Measurements from ENCODE around the gene HTRA1.

HTRA1 gene

DNA sequence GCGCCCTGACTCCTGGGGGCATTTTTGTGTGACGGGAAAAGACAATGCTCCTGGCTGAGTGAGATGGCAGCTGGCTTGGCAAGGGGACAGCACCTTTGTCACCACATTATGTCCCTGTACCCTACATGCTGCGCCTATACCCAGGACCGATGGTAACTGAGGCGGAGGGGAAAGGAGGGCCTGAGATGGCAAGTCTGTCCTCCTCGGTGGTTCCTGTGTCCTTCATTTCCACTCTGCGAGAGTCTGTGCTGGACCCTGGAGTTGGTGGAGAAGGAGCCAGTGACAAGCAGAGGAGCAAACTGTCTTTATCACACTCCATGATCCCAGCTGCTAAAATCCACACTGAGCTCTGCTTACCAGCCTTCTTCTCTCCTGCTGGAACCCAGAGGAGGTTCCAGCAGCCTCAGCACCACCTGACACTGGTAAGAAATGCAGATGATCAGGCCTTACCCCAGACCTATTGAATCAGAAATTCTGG is 6.7 kb upstream of the HTRA1 start, which contains the start of gene ARMS2:
ARMS2 (plus strand) TSS at position 51 of the 478 bp plus-strand sequence; CDS start at position 126, 75 bp downstream.
- DNase-seq = no peak
- no peaks in the 10 kb centered on the region for H3K27me3 ChIP-seq (ENCODE audit: insufficient read depth, low read depth, severe bottlenecking)
- H3K27ac ChIP-seq = no peak within 1 kb of the TSS
- peaks cover 4% of the 10 kb centered on the region for H3K9me3 ChIP-seq (ENCODE audit: severe bottlenecking)
- no peak within 1 kb of the TSS for H3K4me3 ChIP-seq (ENCODE audit: low read depth, low read length)
- TF ChIP-seq, protein P1, sequence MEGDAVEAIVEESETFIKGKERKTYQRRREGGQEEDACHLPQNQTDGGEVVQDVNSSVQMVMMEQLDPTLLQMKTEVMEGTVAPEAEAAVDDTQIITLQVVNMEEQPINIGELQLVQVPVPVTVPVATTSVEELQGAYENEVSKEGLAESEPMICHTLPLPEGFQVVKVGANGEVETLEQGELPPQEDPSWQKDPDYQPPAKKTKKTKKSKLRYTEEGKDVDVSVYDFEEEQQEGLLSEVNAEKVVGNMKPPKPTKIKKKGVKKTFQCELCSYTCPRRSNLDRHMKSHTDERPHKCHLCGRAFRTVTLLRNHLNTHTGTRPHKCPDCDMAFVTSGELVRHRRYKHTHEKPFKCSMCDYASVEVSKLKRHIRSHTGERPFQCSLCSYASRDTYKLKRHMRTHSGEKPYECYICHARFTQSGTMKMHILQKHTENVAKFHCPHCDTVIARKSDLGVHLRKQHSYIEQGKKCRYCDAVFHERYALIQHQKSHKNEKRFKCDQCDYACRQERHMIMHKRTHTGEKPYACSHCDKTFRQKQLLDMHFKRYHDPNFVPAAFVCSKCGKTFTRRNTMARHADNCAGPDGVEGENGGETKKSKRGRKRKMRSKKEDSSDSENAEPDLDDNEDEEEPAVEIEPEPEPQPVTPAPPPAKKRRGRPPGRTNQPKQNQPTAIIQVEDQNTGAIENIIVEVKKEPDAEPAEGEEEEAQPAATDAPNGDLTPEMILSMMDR (IDR thresholded peaks at IDR 0.05; ENCODE audit: low read depth, low read length) = no peak
- H3K36me3 ChIP-seq = no peaks in the 10 kb centered on the region

DNA sequence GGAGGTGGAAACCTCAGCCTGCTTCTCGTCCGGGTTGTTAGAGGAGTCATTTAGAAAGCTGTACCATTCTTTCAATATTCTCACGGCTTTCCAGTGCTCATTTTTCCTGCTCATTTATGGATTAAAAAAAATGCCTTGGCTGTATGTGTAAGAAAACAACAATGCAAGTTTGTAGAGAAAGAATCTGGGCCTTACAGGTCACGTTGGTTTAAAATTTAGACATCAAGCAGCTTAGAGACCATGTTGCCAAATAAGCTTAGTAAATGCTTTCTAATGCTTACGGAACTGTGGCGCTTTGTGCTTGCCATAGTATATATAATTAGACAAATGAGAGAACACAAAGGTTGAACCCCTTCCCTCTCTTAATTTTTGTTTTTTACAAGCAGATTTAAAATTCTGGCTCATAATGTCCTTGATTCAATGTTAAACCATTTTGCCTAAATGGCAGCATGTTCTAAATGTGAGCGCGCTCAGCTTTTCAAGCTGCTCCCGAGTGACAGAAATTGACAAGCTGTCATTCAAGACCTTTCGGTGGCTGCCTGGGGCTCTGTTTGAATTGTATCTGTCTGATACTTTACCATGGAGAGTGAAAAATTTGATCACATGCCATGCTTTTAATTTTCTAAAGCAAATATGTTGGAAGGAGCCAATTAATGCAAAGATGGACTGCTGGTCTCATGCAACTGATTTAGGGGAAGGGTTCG is 5.8 kb upstream of the HTRA1 start:
- H3K36me3 ChIP-seq = no peaks in the 10 kb centered on the region
- H3K9me3 ChIP-seq (ENCODE audit: severe bottlenecking) = peaks cover 4% of the 10 kb centered on the region

DNA sequence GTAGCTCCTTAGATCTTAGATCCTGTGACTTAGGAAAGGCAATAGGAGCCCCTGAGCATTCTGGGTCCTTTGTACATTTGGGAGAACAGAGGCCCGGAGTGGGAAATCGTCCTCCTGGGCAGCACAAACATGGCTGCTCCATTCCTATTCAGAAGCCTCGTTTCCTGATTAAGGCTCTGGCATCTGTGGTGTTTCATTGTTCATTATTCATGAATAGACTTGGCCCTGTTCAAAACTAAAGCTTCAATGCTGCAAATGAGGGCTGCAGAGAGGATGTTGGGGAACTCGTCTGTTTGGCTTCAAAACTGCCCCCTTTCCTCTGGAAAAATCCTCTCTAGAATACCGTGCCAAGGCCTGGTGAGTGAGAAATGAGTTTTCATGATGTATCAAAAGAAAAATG is 3.4 kb upstream of the HTRA1 start:
- H3K36me3 ChIP-seq = no peaks in the 10 kb centered on the region
- no peaks in the 10 kb centered on the region for H3K9me3 ChIP-seq (ENCODE audit: severe bottlenecking)
- H3K4me3 ChIP-seq (ENCODE audit: low read depth, low read length) = no peak overlapping the region
- no peaks in the 10 kb centered on the region for H3K27me3 ChIP-seq (ENCODE audit: insufficient read depth, low read depth, severe bottlenecking)
- H3K27ac ChIP-seq = no peak overlapping the region
- no peak for DNase-seq
- TF ChIP-seq, protein P1 (IDR thresholded peaks at IDR 0.05; ENCODE audit: low read depth, low read length) = no peak

More for the DNA sequence above, 5.8 kb upstream of the HTRA1 start:
- TF ChIP-seq, protein P1 (IDR thresholded peaks at IDR 0.05; ENCODE audit: low read depth, low read length) = no peak
- no peak overlapping the region for H3K27ac ChIP-seq
- no peak overlapping the region for H3K4me3 ChIP-seq (ENCODE audit: low read depth, low read length)
- no peak for DNase-seq
- H3K27me3 ChIP-seq (ENCODE audit: insufficient read depth, low read depth, severe bottlenecking) = no peaks in the 10 kb centered on the region

DNA sequence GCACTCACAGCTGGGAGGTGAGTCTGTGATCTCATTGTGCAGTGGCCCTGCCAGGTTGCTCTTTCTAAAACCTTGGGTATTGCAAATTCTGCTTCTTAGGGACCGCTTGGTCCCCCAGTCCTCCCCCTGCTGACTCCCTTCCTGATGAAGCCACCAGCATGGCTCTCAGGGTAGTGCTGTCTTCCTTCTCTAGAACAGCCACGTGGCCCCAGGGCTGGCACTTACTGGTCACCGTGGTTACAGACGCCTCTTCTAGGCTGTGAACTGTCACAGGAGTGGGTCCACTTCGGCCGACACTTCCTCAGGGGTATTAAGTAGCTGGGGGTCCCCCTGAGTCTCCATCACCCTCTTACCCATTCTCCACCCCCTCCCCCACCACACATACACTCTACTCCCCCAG is 2.7 kb upstream of the HTRA1 start:
- no peak for DNase-seq
- H3K27me3 ChIP-seq (ENCODE audit: insufficient read depth, low read depth, severe bottlenecking) = no peaks in the 10 kb centered on the region

DNA sequence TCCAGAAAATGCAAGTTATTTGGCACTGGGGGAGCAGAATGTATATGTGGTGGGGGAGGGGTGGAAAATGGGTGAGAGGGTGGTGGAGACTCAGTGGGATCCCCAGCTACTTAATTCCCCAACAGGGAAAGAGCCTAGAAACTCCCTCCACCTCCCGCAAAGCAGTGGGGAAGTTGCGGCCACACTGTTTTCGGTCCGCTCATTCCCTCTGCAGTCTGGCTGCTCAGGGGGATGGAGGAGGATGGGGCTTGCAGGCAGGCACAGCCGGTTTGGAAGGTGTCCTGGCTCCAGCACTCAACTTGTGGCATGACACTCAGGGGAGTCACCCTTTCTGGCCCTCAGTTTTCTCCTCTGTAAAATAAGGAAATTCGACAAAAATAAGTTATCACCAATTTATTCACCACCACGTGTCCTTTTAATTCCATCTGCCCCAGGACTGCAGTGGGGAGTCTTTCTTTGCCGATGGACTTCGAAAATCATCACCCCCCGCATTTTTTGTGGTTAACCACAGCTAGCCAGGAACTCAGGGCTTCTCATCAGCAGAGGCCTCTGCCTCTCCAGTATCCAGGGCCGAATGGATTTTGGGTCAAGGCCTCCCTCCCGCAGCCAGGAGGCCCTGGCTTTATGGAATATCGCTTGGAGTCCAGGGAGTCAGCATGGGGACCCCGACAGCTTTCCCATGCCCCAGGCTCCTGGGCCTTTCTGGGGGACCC is 1.6 kb upstream of the HTRA1 start:
- Histone ChIP-seq H3K9me3 (ENCODE audit: severe bottlenecking) (no peaks in the 10 kb centered on the region), H3K36me3 (no peaks in the 10 kb centered on the region), H3K4me3 (ENCODE audit: low read depth, low read length) (no peak overlapping the region), H3K27ac (no peak overlapping the region), H3K27me3 (ENCODE audit: insufficient read depth, low read depth, severe bottlenecking) (no peaks in the 10 kb centered on the region)
- DNase-seq = no peak
- TF ChIP-seq, protein P1 (IDR thresholded peaks at IDR 0.05; ENCODE audit: low read depth, low read length) = no peak

More for the DNA sequence above, 2.7 kb upstream of the HTRA1 start:
- Histone ChIP-seq H3K4me3 (ENCODE audit: low read depth, low read length) (no peak overlapping the region), H3K9me3 (ENCODE audit: severe bottlenecking) (no peaks in the 10 kb centered on the region), H3K27ac (no peak overlapping the region), H3K36me3 (no peaks in the 10 kb centered on the region)
- TF ChIP-seq, protein P1 (IDR thresholded peaks at IDR 0.05; ENCODE audit: low read depth, low read length) = no peak

Measured in WERI-Rb-1 (cell line).